Measurements from ENCODE around the gene FAM171A2.

Gene FAM171A2

GRCh38 chr17:44382917-44383316, 19.3 kb upstream of the FAM171A2 start:
- Histone ChIP-seq H3K9ac (ENCODE audit: low read length) (no peak overlapping the region), H3K36me3 (ENCODE audit: control insufficient read depth, insufficient read depth, low read length) (no peaks in the 10 kb centered on the region), H3K4me1 (ENCODE audit: control insufficient read depth, insufficient read depth, low read length) (peaks cover 10% of the 10 kb centered on the region), H3K27me3 (ENCODE audit: control insufficient read depth, insufficient read depth, low read length) (peaks cover 36% of the 10 kb centered on the region), H3K9me3 (ENCODE audit: control insufficient read depth, insufficient read depth, low read depth, low read length) (no peaks in the 10 kb centered on the region), H3K27ac (ENCODE audit: low read depth, low read length) (no peak overlapping the region), H3K4me3 (ENCODE audit: low read depth, low read length) (no peak overlapping the region)

GRCh38 chr17:44381810-44382305, 18.2 kb upstream of the FAM171A2 start:
- Histone ChIP-seq H3K9ac (ENCODE audit: low read length) (no peak overlapping the region), H3K4me1 (ENCODE audit: control insufficient read depth, insufficient read depth, low read length) (peaks cover 10% of the 10 kb centered on the region), H3K36me3 (ENCODE audit: control insufficient read depth, insufficient read depth, low read length) (no peaks in the 10 kb centered on the region), H3K27ac (ENCODE audit: low read depth, low read length) (no peak overlapping the region), H3K27me3 (ENCODE audit: control insufficient read depth, insufficient read depth, low read length) (peaks cover 36% of the 10 kb centered on the region), H3K4me3 (ENCODE audit: low read depth, low read length) (no peak overlapping the region), H3K9me3 (ENCODE audit: control insufficient read depth, insufficient read depth, low read depth, low read length) (no peaks in the 10 kb centered on the region)

- H3K36me3 ChIP-seq (ENCODE audit: control insufficient read depth, insufficient read depth, low read length) = no peaks in the 10 kb centered on the region
- peaks cover 29% of the 10 kb centered on the region for H3K27me3 ChIP-seq (ENCODE audit: control insufficient read depth, insufficient read depth, low read length)
- no peak overlapping the region for H3K9ac ChIP-seq (ENCODE audit: low read length)
- H3K9me3 ChIP-seq (ENCODE audit: control insufficient read depth, insufficient read depth, low read depth, low read length) = no peaks in the 10 kb centered on the region
- peaks cover 13% of the 10 kb centered on the region for H3K4me1 ChIP-seq (ENCODE audit: control insufficient read depth, insufficient read depth, low read length)
- H3K4me3 ChIP-seq (ENCODE audit: low read depth, low read length) = no peak overlapping the region
- H3K27ac ChIP-seq (ENCODE audit: low read depth, low read length) = no peak overlapping the region
These were observed 17.1 kb upstream of the FAM171A2 start for GRCh38 chr17:44380767-44381166.

DNA sequence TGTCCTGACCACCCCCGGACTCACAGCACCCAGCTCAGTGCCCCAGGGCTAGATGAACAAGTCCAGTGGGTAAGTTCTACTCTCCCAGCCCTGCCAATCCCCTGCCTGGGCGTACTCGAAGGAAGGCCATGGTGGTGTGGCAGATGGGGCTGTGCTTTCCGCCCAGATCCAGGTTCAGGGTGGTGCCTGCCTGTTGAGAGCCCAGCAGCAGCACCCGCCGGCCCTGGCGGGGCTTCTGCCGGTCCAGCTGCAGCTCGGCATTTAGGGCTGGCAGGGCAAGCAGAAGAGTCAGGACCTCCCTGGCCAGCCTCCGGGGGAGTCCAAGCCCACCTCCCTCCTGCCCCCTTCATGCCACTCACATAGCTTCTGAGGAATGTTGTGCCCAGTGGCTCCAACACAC, 16.2 kb upstream of the FAM171A2 start:
- H3K9ac ChIP-seq (ENCODE audit: low read length) = no peak overlapping the region
- H3K4me3 ChIP-seq (ENCODE audit: low read depth, low read length) = no peak overlapping the region
- no peaks in the 10 kb centered on the region for H3K36me3 ChIP-seq (ENCODE audit: control insufficient read depth, insufficient read depth, low read length)
- peaks cover 23% of the 10 kb centered on the region for H3K27me3 ChIP-seq (ENCODE audit: control insufficient read depth, insufficient read depth, low read length)
- H3K9me3 ChIP-seq (ENCODE audit: control insufficient read depth, insufficient read depth, low read depth, low read length) = no peaks in the 10 kb centered on the region
- H3K4me1 ChIP-seq (ENCODE audit: control insufficient read depth, insufficient read depth, low read length) = peaks cover 18% of the 10 kb centered on the region
- no peak overlapping the region for H3K27ac ChIP-seq (ENCODE audit: low read depth, low read length)

DNA sequence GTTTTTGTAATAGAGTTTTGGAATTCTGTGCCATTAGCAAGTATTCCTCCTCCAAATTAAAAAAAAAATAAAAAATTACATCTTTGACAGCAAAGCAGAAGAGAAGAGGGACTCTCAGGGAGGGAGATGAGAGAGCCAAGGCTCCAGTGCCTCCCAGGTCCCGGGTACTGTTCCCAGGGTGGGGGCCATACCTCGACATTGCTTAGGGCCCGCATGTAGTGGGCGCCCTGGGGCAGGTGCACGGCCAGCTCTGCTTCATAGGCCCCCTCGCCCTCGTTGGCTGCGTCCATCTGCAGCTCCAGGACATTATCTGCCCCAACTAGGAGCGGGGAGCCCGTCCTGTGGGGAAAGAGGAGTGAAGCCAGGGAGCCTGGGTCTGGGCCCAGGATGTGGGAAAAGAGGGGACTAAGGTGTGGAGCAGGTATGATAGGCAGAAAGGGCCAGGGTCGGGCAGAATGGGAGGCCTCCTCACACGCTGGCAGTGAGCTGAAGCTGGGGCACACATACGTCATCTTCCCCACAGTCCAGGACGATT, 14.6 kb upstream of the FAM171A2 start:
- H3K27me3 ChIP-seq (ENCODE audit: control insufficient read depth, insufficient read depth, low read length) = peaks cover 6% of the 10 kb centered on the region

DNA sequence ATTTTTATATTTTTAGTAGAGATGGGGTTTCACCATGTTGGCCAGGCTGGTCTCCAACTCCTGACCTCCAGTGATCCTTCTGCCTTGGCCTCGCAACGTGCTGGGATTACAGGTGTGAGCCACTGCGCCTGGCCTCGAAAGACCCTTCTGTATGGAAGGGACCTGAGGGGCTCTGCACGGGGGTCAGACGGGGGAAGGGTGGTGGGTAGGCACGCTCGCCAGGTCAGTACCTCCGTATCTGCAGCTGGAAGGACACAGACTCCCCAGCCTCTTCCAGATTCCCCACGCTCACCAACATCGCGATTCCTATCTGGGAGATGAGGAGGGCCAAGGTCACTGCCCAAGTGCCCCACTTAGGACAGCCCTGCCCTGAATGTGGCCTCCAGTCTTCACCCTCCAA, 13.1 kb upstream of the FAM171A2 start:
- H3K9me3 ChIP-seq (ENCODE audit: control insufficient read depth, insufficient read depth, low read depth, low read length) = no peaks in the 10 kb centered on the region
- no peak overlapping the region for H3K9ac ChIP-seq (ENCODE audit: low read length)
- H3K27ac ChIP-seq (ENCODE audit: low read depth, low read length) = no peak overlapping the region
- no peaks in the 10 kb centered on the region for H3K27me3 ChIP-seq (ENCODE audit: control insufficient read depth, insufficient read depth, low read length)
- peaks cover 17% of the 10 kb centered on the region for H3K4me1 ChIP-seq (ENCODE audit: control insufficient read depth, insufficient read depth, low read length)
- no peak overlapping the region for H3K4me3 ChIP-seq (ENCODE audit: low read depth, low read length)
- H3K36me3 ChIP-seq (ENCODE audit: control insufficient read depth, insufficient read depth, low read length) = no peaks in the 10 kb centered on the region

More for the DNA sequence above, 14.6 kb upstream of the FAM171A2 start:
- Histone ChIP-seq H3K36me3 (ENCODE audit: control insufficient read depth, insufficient read depth, low read length) (no peaks in the 10 kb centered on the region), H3K27ac (ENCODE audit: low read depth, low read length) (no peak overlapping the region), H3K4me3 (ENCODE audit: low read depth, low read length) (no peak overlapping the region), H3K9me3 (ENCODE audit: control insufficient read depth, insufficient read depth, low read depth, low read length) (no peaks in the 10 kb centered on the region), H3K9ac (ENCODE audit: low read length) (no peak overlapping the region), H3K4me1 (ENCODE audit: control insufficient read depth, insufficient read depth, low read length) (peaks cover 17% of the 10 kb centered on the region)

- Histone ChIP-seq H3K27me3 (ENCODE audit: control insufficient read depth, insufficient read depth, low read length) (no peaks in the 10 kb centered on the region), H3K4me3 (ENCODE audit: low read depth, low read length) (no peak overlapping the region), H3K36me3 (ENCODE audit: control insufficient read depth, insufficient read depth, low read length) (no peaks in the 10 kb centered on the region), H3K27ac (ENCODE audit: low read depth, low read length) (no peak overlapping the region), H3K9ac (ENCODE audit: low read length) (no peak overlapping the region), H3K9me3 (ENCODE audit: control insufficient read depth, insufficient read depth, low read depth, low read length) (no peaks in the 10 kb centered on the region), H3K4me1 (ENCODE audit: control insufficient read depth, insufficient read depth, low read length) (peaks cover 17% of the 10 kb centered on the region)
These were observed 12.5 kb upstream of the FAM171A2 start for GRCh38 chr17:44376124-44376523.

- Histone ChIP-seq H3K4me3 (ENCODE audit: low read depth, low read length) (0 out of 2 replicates have a peak overlapping the region, but pooled peaks have one; percentile 4), H3K9me3 (ENCODE audit: control insufficient read depth, insufficient read depth, low read depth, low read length) (no peaks in the 10 kb centered on the region), H3K4me1 (ENCODE audit: control insufficient read depth, insufficient read depth, low read length) (peaks cover 17% of the 10 kb centered on the region), H3K9ac (ENCODE audit: low read length) (no peak overlapping the region), H3K36me3 (ENCODE audit: control insufficient read depth, insufficient read depth, low read length) (no peaks in the 10 kb centered on the region), H3K27me3 (ENCODE audit: control insufficient read depth, insufficient read depth, low read length) (no peaks in the 10 kb centered on the region), H3K27ac (ENCODE audit: low read depth, low read length) (no peak overlapping the region)
These were observed 11.8 kb upstream of the FAM171A2 start for GRCh38 chr17:44375196-44376017.

- Histone ChIP-seq H3K9ac (ENCODE audit: low read length) (no peak overlapping the region), H3K4me1 (ENCODE audit: control insufficient read depth, insufficient read depth, low read length) (peaks cover 17% of the 10 kb centered on the region), H3K27ac (ENCODE audit: low read depth, low read length) (no peak overlapping the region), H3K36me3 (ENCODE audit: control insufficient read depth, insufficient read depth, low read length) (no peaks in the 10 kb centered on the region), H3K9me3 (ENCODE audit: control insufficient read depth, insufficient read depth, low read depth, low read length) (no peaks in the 10 kb centered on the region), H3K27me3 (ENCODE audit: control insufficient read depth, insufficient read depth, low read length) (no peaks in the 10 kb centered on the region), H3K4me3 (ENCODE audit: low read depth, low read length) (peak overlapping the region; percentile 35)
These were observed 10.9 kb upstream of the FAM171A2 start for GRCh38 chr17:44374306-44375195.

- no peaks in the 10 kb centered on the region for H3K36me3 ChIP-seq (ENCODE audit: control insufficient read depth, insufficient read depth, low read length)
- no peak overlapping the region for H3K9ac ChIP-seq (ENCODE audit: low read length)
- H3K27me3 ChIP-seq (ENCODE audit: control insufficient read depth, insufficient read depth, low read length) = no peaks in the 10 kb centered on the region
- no peaks in the 10 kb centered on the region for H3K9me3 ChIP-seq (ENCODE audit: control insufficient read depth, insufficient read depth, low read depth, low read length)
- no peak overlapping the region for H3K4me3 ChIP-seq (ENCODE audit: low read depth, low read length)
- H3K27ac ChIP-seq (ENCODE audit: low read depth, low read length) = no peak overlapping the region
- H3K4me1 ChIP-seq (ENCODE audit: control insufficient read depth, insufficient read depth, low read length) = peaks cover 17% of the 10 kb centered on the region
These were observed 8.4 kb upstream of the FAM171A2 start for GRCh38 chr17:44372036-44372435.
